GM18870 (cell line): Measurements from ENCODE around the gene CLPTM1L.
"Not testable (repeated sequence)": the region's sequence is repeated elsewhere in the genome, so short reads cannot be mapped to it uniquely, and the experiment has no call there.

Experiments
- ATAC-seq: cut with Tn5 transposase; IDR thresholded peaks from one replicate; pipeline ENCODE4 v1.9.1; 2021; ENCODE audit warnings: moderate library complexity; ENCODE audit not compliant: unreplicated experiment

Gene CLPTM1L

GRCh38 chr5:1278656-1279442, 66.0 kb downstream of the CLPTM1L start:
- no peak for ATAC-seq

GRCh38 chr5:1278216-1278615, 66.7 kb downstream of the CLPTM1L start:
- no peak for ATAC-seq

- ATAC-seq, result no peak
These were observed 67.1 kb downstream of the CLPTM1L start for GRCh38 chr5:1277781-1278180.

- ATAC-seq, result no peak
These were observed 67.6 kb downstream of the CLPTM1L start for GRCh38 chr5:1277331-1277730.

- ATAC-seq, result no peak
These were observed 68.0 kb downstream of the CLPTM1L start for GRCh38 chr5:1276930-1277329.

- ATAC-seq, result not testable (repeated sequence)
These were observed 69.2 kb downstream of the CLPTM1L start for GRCh38 chr5:1275397-1276391.

- no peak for ATAC-seq
These were observed 70.4 kb downstream of the CLPTM1L start for GRCh38 chr5:1274471-1274870.

- no peak for ATAC-seq
These were observed 71.2 kb downstream of the CLPTM1L start for GRCh38 chr5:1273745-1274144.

- no peak for ATAC-seq
These were observed 72.7 kb downstream of the CLPTM1L start for GRCh38 chr5:1272201-1272600.

GRCh38 chr5:1270933-1271914, 73.7 kb downstream of the CLPTM1L start:
- no peak for ATAC-seq

GRCh38 chr5:1270426-1270825, 74.5 kb downstream of the CLPTM1L start:
- ATAC-seq, result no peak

GRCh38 chr5:1268666-1269065, 76.2 kb downstream of the CLPTM1L start:
- no peak for ATAC-seq

- no peak for ATAC-seq
These were observed 76.8 kb downstream of the CLPTM1L start for GRCh38 chr5:1268056-1268455.
